DND-41 (cell line): ENCODE results near the gene XPO4.

ENCODE experiments used
- ATAC-seq: fragments of 200-7000 bp; cut with Tn5 transposase; 3 replicates; pipeline ENCODE4 v1.9.1; 2021; ENCODE audit warnings: low read depth; ENCODE audit not compliant: insufficient read depth
- DNase-seq: peaks from one replicate; pipeline ENCODE4 v3.0.0-alpha.2; 2020
- H2AFZ ChIP-seq: 2 replicates; pipeline ENCODE4 v1.6.0; 2012; ENCODE audit warnings: low read depth, low read length
- H3K27ac ChIP-seq: 2 replicates; pipeline ENCODE4 v1.5.1; 2012; ENCODE audit warnings: low read length, inconsistent platforms
- H3K27me3 ChIP-seq: fragments of 200-600 bp; sonication (generic); 2 replicates; pipeline ENCODE4 v1.6.0; 2012; ENCODE audit warnings: low read length, mild to moderate bottlenecking, inconsistent platforms; ENCODE audit not compliant: insufficient read depth, poor library complexity
- H3K36me3 ChIP-seq: 2 replicates; pipeline ENCODE4 v1.5.1; 2012; ENCODE audit warnings: low read length, inconsistent platforms; ENCODE audit not compliant: insufficient read depth
- H3K4me1 ChIP-seq: 2 replicates; pipeline ENCODE4 v1.5.1; 2012; ENCODE audit warnings: mild to moderate bottlenecking, low read length; ENCODE audit not compliant: insufficient read depth
- H3K4me2 ChIP-seq: 2 replicates; pipeline ENCODE4 v1.6.0; 2012; ENCODE audit warnings: mild to moderate bottlenecking, moderate library complexity, low read length, inconsistent platforms; ENCODE audit not compliant: insufficient read depth
- H3K4me3 ChIP-seq, 2 experiments: fragments of 200-600 bp in 1 of 2; shearing (Covaris generic) in 1 of 2; 2 replicates each; pipeline ENCODE4 v1.5.1; 2012 to 2016; ENCODE audit warnings: inconsistent platforms in 2 of 2, low read length in 2 of 2, mild to moderate bottlenecking in 2 of 2, low read depth in 1 of 2, moderate library complexity in 1 of 2
- H3K79me2 ChIP-seq: 2 replicates; pipeline ENCODE4 v1.6.0; 2012; ENCODE audit warnings: low read length, inconsistent platforms; ENCODE audit not compliant: insufficient read depth
- H3K9ac ChIP-seq: 2 replicates; pipeline ENCODE4 v1.6.0; 2012; ENCODE audit warnings: low read depth, mild to moderate bottlenecking, inconsistent platforms, low read length, moderate library complexity
- H3K9me3 ChIP-seq: 2 replicates; pipeline ENCODE4 v1.5.1; 2012; ENCODE audit warnings: low read length, moderate library complexity, mild to moderate bottlenecking, inconsistent platforms; ENCODE audit not compliant: insufficient read depth, severe bottlenecking
- H4K20me1 ChIP-seq: 2 replicates; pipeline ENCODE4 v1.6.0; 2012; ENCODE audit warnings: low read length; ENCODE audit not compliant: insufficient read depth
- EZH2 ChIP-seq: IDR thresholded peaks from 3 replicates; pipeline ENCODE4 v1.6.1; 2012; ENCODE audit warnings: borderline replicate concordance, low read depth, mild to moderate bottlenecking, moderate library complexity, low read length, inconsistent platforms; ENCODE audit not compliant: severe bottlenecking
- TF ChIP-seq, protein P1 (sequence below): IDR thresholded peaks from 2 replicates; pipeline ENCODE4 v1.5.1; 2012; ENCODE audit warnings: borderline replicate concordance, low read length, moderate library complexity, mild to moderate bottlenecking; ENCODE audit not compliant: poor library complexity, severe bottlenecking; ENCODE audit errors: extremely low read depth

XPO4 gene

DNA sequence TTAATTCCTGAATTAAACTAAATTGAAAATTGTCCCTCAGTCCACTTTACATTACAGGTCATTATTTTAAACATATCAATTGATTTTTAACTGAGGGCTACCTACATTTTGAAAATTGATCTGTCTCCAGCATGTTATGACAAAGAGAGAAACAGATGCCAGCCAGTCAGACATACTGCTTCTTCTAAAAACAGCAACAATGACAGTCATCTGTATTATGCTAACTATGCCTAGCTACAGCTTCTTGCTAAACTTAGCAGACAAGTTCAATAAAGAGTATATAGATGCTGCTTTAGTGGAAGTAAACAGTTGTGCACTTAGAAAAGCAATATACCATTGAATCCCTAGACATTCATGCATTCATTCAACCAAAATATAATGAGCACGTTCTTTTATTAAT, 80.1 kb downstream of the XPO4 start:
- ATAC-seq (no peak), DNase-seq (no peak)
- no peak overlapping the region for H2AFZ ChIP-seq
- H3K36me3 ChIP-seq, result peaks cover 36% of the 10 kb centered on the region
- H3K9me3 ChIP-seq, result no peaks in the 10 kb centered on the region
- no peaks in the 10 kb centered on the region; the same call in 1 of the 2 replicates for H3K79me2 ChIP-seq
- H3K4me1 ChIP-seq, result no peaks in the 10 kb centered on the region
- no peaks in the 10 kb centered on the region for H4K20me1 ChIP-seq
- H3K4me3 ChIP-seq, result no peak overlapping the region
- no peak overlapping the region for H3K4me2 ChIP-seq
- H3K27ac ChIP-seq, result no peak overlapping the region
- H3K9ac ChIP-seq, result no peak overlapping the region
- TF ChIP-seq EZH2, result no peak
- TF ChIP-seq, protein P1, sequence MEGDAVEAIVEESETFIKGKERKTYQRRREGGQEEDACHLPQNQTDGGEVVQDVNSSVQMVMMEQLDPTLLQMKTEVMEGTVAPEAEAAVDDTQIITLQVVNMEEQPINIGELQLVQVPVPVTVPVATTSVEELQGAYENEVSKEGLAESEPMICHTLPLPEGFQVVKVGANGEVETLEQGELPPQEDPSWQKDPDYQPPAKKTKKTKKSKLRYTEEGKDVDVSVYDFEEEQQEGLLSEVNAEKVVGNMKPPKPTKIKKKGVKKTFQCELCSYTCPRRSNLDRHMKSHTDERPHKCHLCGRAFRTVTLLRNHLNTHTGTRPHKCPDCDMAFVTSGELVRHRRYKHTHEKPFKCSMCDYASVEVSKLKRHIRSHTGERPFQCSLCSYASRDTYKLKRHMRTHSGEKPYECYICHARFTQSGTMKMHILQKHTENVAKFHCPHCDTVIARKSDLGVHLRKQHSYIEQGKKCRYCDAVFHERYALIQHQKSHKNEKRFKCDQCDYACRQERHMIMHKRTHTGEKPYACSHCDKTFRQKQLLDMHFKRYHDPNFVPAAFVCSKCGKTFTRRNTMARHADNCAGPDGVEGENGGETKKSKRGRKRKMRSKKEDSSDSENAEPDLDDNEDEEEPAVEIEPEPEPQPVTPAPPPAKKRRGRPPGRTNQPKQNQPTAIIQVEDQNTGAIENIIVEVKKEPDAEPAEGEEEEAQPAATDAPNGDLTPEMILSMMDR, result no peak
- H3K27me3 ChIP-seq, result no peaks in the 10 kb centered on the region

DNA sequence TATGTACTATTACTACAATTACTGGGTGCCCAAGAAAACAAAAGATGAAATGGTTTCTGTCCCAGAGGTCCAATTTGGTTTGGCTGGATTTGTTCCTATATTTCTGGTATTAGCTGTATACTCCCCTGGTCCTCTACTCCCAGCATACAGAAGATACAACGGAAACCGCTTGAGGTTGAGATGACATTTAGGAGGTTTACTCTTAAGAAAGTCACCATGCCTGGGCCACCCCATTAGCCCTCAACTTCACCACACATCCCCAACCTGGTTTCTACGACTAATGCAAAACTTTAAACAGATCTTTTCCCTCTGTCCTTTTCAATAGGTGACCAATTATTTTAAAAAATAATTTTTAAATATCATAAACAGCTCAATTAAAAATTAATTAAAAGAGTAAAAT, 82.8 kb downstream of the XPO4 start:
- no peaks in the 10 kb centered on the region for H4K20me1 ChIP-seq
- no peak overlapping the region for H3K4me2 ChIP-seq
- H2AFZ ChIP-seq, result no peak overlapping the region
- H3K9ac ChIP-seq, result no peak overlapping the region
- no peaks in the 10 kb centered on the region for H3K4me1 ChIP-seq
- DNase-seq (no peak), ATAC-seq (no peak)
- no peaks in the 10 kb centered on the region for H3K27me3 ChIP-seq
- TF ChIP-seq, protein P1, result no peak
- no peak for TF ChIP-seq EZH2
- peaks cover 3% of the 10 kb centered on the region; the same call in 1 of the 2 replicates for H3K79me2 ChIP-seq
- no peaks in the 10 kb centered on the region for H3K9me3 ChIP-seq
- H3K4me3 ChIP-seq, result no peak overlapping the region
- H3K27ac ChIP-seq, result no peak overlapping the region
- H3K36me3 ChIP-seq, result peaks cover 48% of the 10 kb centered on the region

DNA sequence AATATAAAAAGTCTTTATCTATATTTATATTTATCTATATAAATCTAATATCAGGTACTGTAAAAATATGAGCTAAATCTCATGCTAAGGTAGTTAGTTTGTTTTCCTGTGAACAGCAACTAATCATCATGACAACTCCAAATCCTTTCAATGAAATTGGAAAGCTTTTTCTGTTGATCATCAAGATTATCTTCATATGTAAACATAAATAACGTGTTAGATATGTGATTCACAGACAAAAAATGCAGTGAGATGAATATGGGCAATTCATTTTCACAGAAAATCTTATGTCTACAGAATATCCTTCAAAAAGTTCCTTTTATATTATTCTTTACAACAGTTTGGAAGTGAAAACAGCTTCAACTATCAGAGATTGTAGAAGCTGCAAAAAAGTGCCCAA, 87.1 kb downstream of the XPO4 start:
- Histone ChIP-seq H4K20me1 (no peaks in the 10 kb centered on the region), H3K36me3 (peaks cover 39% of the 10 kb centered on the region), H3K4me2 (no peak overlapping the region), H3K4me1 (no peaks in the 10 kb centered on the region), H3K9me3 (no peaks in the 10 kb centered on the region), H3K27ac (no peak overlapping the region), H3K4me3 (no peak overlapping the region), H2AFZ (no peak overlapping the region), H3K79me2 (peaks cover 3% of the 10 kb centered on the region; the same call in 1 of the 2 replicates), H3K27me3 (no peaks in the 10 kb centered on the region), H3K9ac (no peak overlapping the region)
- no peak for TF ChIP-seq EZH2
- TF ChIP-seq, protein P1, result no peak
- ATAC-seq (no peak), DNase-seq (no peak)

DNA sequence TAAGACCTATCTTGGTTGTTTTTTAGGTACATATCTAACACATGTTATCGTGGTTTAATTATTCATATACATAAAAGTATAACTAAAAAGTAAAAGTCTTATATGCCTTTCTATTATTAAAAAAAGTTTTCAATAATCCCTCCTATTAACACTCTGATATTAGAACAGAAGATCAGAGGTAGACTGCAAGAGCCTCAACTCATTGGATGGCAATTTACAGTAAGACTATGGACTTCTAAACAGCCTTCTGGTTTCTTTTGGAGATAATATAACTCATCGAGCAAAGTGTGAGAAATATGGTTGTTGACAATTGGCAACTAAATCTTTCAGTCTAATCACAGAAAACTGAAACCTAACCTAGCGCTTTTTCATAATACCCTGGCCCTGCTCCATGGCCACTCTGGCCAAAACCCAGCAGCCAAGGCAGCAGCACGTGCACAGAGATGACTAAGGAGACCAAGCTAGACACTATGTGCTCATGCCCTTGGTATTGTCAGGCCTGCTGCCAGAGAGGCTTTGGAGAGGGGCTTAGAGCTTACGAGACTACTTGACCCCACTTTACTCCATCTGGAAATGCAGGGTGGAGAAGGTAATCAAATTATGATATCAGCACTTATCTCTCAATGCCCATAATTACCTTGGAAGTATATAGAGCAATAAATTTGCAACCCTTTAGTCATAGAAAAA, 88.2 kb downstream of the XPO4 start:
- peaks cover 3% of the 10 kb centered on the region; the same call in 1 of the 2 replicates for H3K79me2 ChIP-seq
- no peak overlapping the region for H3K4me2 ChIP-seq
- ATAC-seq (no peak), DNase-seq (no peak)
- H3K36me3 ChIP-seq, result peaks cover 35% of the 10 kb centered on the region
- H2AFZ ChIP-seq, result no peak overlapping the region
- TF ChIP-seq EZH2, result no peak
- TF ChIP-seq, protein P1, result no peak
- no peaks in the 10 kb centered on the region for H3K9me3 ChIP-seq
- no peak overlapping the region for H3K27ac ChIP-seq
- no peaks in the 10 kb centered on the region for H3K4me1 ChIP-seq
- no peak overlapping the region for H3K4me3 ChIP-seq
- no peaks in the 10 kb centered on the region for H3K27me3 ChIP-seq
- no peaks in the 10 kb centered on the region for H4K20me1 ChIP-seq
- H3K9ac ChIP-seq, result no peak overlapping the region
